H1 (cell line): ENCODE measurements around the gene KMT5C. TPM values are rescaled to one million over a fixed set of nuclear protein-coding genes. Genes with fewer than 3 reads are reported as not detected.

Experiments used
- CTCF ChIA-PET: fragments of 300-600 bp; sonication (Branson Sonifier 250); formaldehyde crosslinking; loops from one replicate; lab custom pipeline; 2021; ENCODE audit not compliant: partially characterized antibody; lab: Charles Lee
- POLR2A ChIA-PET: fragments of 300-600 bp; sonication (Branson Sonifier 250); formaldehyde crosslinking; loops from one replicate; lab custom pipeline; 2021; ENCODE audit warnings: inconsistent platforms; ENCODE audit not compliant: partially characterized antibody; lab: Charles Lee
- DNase-seq, 2 experiments: peaks; one replicate each; pipeline versions ENCODE4 v3.0.0 to v3.0.0-alpha.2; 2010 to 2022; ENCODE audit warnings: low spot score in 2 of 2, low read depth in 1 of 2, mixed read lengths in 1 of 2
- FAIRE-seq: peaks from 2 replicates; lab custom pipeline; 2011; peaks lifted over from hg19 to GRCh38; lab: Jason Lieb, UNC
- H2AFZ ChIP-seq: 2 replicates; pipeline ENCODE4 v1.8.1; 2012; ENCODE audit warnings: low read length, inconsistent platforms
- H2AK5ac ChIP-seq: 2 replicates; pipeline ENCODE4 v1.6.1; 2013; ENCODE audit warnings: low read depth, low read length
- H2BK120ac ChIP-seq: replicated peaks from 2 replicates; pipeline ENCODE3; 2013; ENCODE audit warnings: low read depth, low read length, inconsistent platforms
- H2BK12ac ChIP-seq: 2 replicates; pipeline ENCODE4 v1.6.1; 2013; ENCODE audit warnings: low read depth, low read length
- H2BK15ac ChIP-seq: 2 replicates; pipeline ENCODE4 v1.6.1; 2013; ENCODE audit warnings: low read length
- H2BK20ac ChIP-seq: 2 replicates; pipeline ENCODE4 v1.6.1; 2013; ENCODE audit warnings: low read length
- H2BK5ac ChIP-seq: 2 replicates; pipeline ENCODE4 v1.6.1; 2013; ENCODE audit warnings: low read depth, low read length
- H3K14ac ChIP-seq: 2 replicates; pipeline ENCODE4 v1.6.1; 2013; ENCODE audit warnings: inconsistent platforms; ENCODE audit not compliant: insufficient read length
- H3K18ac ChIP-seq: 2 replicates; pipeline ENCODE4 v1.6.1; 2013; ENCODE audit warnings: low read length; ENCODE audit errors: extremely low read depth
- H3K23ac ChIP-seq: 2 replicates; pipeline ENCODE4 v1.6.1; 2013; ENCODE audit warnings: inconsistent platforms; ENCODE audit not compliant: insufficient read length
- H3K23me2 ChIP-seq: 2 replicates; pipeline ENCODE4 v1.6.1; 2013; ENCODE audit warnings: low read depth, low read length
- H3K27ac ChIP-seq: 2 replicates; pipeline ENCODE4 v1.6.1; 2011; ENCODE audit warnings: low read depth, low read length, inconsistent platforms
- H3K27me3 ChIP-seq, 4 experiments: replicated peaks in 1 of 4; 1 replicate in 1 of 4; 2 replicates in 3 of 4; pipeline versions ENCODE4 v1.6.1 to v1.8.1; 2011 to 2013; ENCODE audit warnings: low read length in 3 of 4, mild to moderate bottlenecking in 3 of 4, inconsistent platforms in 2 of 4, mixed read lengths in 2 of 4, moderate library complexity in 1 of 4; ENCODE audit not compliant: control insufficient read depth in 3 of 4, insufficient read depth in 3 of 4; ENCODE audit errors: extremely low read depth in 1 of 4
- H3K36me3 ChIP-seq, 4 experiments: 2 replicates each; pipeline versions ENCODE4 v1.6.1 to v1.8.1; 2011 to 2013; ENCODE audit warnings: mild to moderate bottlenecking in 4 of 4, low read length in 3 of 4, moderate library complexity in 2 of 4, control low read depth in 1 of 4, inconsistent platforms in 1 of 4; ENCODE audit not compliant: insufficient read depth in 4 of 4, control insufficient read depth in 2 of 4
- H3K4ac ChIP-seq: replicated peaks from 2 replicates; pipeline ENCODE3; 2013; ENCODE audit warnings: low read length, low read depth, mixed read lengths, inconsistent platforms; ENCODE audit not compliant: insufficient read length
- H3K4me1 ChIP-seq, 4 experiments: replicated peaks in 1 of 4; 1 replicate in 1 of 4; 2 replicates in 3 of 4; pipeline versions ENCODE4 v1.6.1 to v1.8.1; 2011 to 2013; ENCODE audit warnings: low read length in 3 of 4, inconsistent platforms in 2 of 4, mixed read lengths in 1 of 4; ENCODE audit not compliant: insufficient read depth in 4 of 4, control insufficient read depth in 3 of 4
- H3K4me2 ChIP-seq, 2 experiments: 2 replicates each; pipeline versions ENCODE4 v1.6.1 to v1.8.1; 2011 to 2013; ENCODE audit warnings: low read depth in 2 of 2, low read length in 2 of 2, control low read depth in 1 of 2, inconsistent platforms in 1 of 2, mild to moderate bottlenecking in 1 of 2; ENCODE audit not compliant: insufficient read depth in 1 of 2
- H3K4me3 ChIP-seq, 4 experiments: fragments of 200-600, 300-600 bp in 1 of 4; sonication (generic), shearing (Covaris generic), sonication (Bioruptor Twin) in 1 of 4; 2 replicates each; pipeline versions ENCODE4 v1.5.1 to v1.8.1; 2011 to 2016; ENCODE audit warnings: low read length in 4 of 4, low read depth in 3 of 4, control low read depth in 2 of 4, inconsistent platforms in 2 of 4, mild to moderate bottlenecking in 2 of 4, mixed read lengths in 1 of 4, moderate library complexity in 1 of 4; ENCODE audit not compliant: insufficient read depth in 2 of 4; ENCODE audit errors: extremely low read depth in 1 of 4
- H3K56ac ChIP-seq: replicated peaks from 2 replicates; pipeline ENCODE3; 2013; ENCODE audit warnings: low read depth, mild to moderate bottlenecking, mixed read lengths, low read length, inconsistent platforms; ENCODE audit not compliant: insufficient read length
- H3K79me1 ChIP-seq: 2 replicates; pipeline ENCODE4 v1.6.1; 2013; ENCODE audit warnings: low read depth, low read length, control low read depth
- H3K79me2 ChIP-seq, 2 experiments: 2 replicates each; pipeline versions ENCODE4 v1.6.1 to v1.8.1; 2012 to 2013; ENCODE audit warnings: low read length in 2 of 2, mild to moderate bottlenecking in 2 of 2, inconsistent platforms in 1 of 2; ENCODE audit not compliant: insufficient read depth in 2 of 2, control insufficient read depth in 1 of 2
- H3K9ac ChIP-seq, 4 experiments: replicated peaks in 1 of 4; 1 replicate in 1 of 4; 2 replicates in 3 of 4; pipeline versions ENCODE4 v1.6.1 to v1.8.1; 2011 to 2013; ENCODE audit warnings: low read depth in 3 of 4, low read length in 3 of 4, control low read depth in 2 of 4, mild to moderate bottlenecking in 2 of 4, moderate library complexity in 2 of 4, inconsistent platforms in 1 of 4; ENCODE audit errors: extremely low read depth in 1 of 4
- H3K9me3 ChIP-seq, 2 experiments: 2 replicates each; pipeline versions ENCODE4 v1.6.1 to v1.8.1; 2012 to 2013; ENCODE audit warnings: mild to moderate bottlenecking in 2 of 2, moderate library complexity in 2 of 2, control low read depth in 1 of 2, inconsistent platforms in 1 of 2, low read depth in 1 of 2, low read length in 1 of 2, mixed read lengths in 1 of 2; ENCODE audit not compliant: insufficient read depth in 2 of 2
- H4K20me1 ChIP-seq, 2 experiments: replicated peaks in 1 of 2; 2 replicates each; pipeline versions ENCODE3 to v1.8.1; 2011 to 2013; ENCODE audit warnings: inconsistent platforms in 2 of 2, low read length in 2 of 2, mild to moderate bottlenecking in 1 of 2; ENCODE audit not compliant: insufficient read depth in 2 of 2, control insufficient read depth in 1 of 2
- H4K5ac ChIP-seq: 2 replicates; pipeline ENCODE4 v1.6.1; 2013; ENCODE audit warnings: low read length, low read depth, mixed read lengths, inconsistent platforms; ENCODE audit not compliant: insufficient read length
- H4K8ac ChIP-seq: 2 replicates; pipeline ENCODE4 v1.8.0; 2013; ENCODE audit warnings: mild to moderate bottlenecking, moderate library complexity, low read length, inconsistent platforms; ENCODE audit not compliant: insufficient read depth; ENCODE audit errors: extremely low read depth
- H4K91ac ChIP-seq: replicated peaks from 2 replicates; pipeline ENCODE3; 2013; ENCODE audit warnings: low read length, mixed read lengths, inconsistent platforms; ENCODE audit not compliant: insufficient read length
- CTBP2 ChIP-seq: IDR thresholded peaks from 2 replicates; pipeline ENCODE4 v1.7.0; 2011; ENCODE audit warnings: borderline replicate concordance, mild to moderate bottlenecking, moderate library complexity, mixed read lengths, low read length; ENCODE audit not compliant: insufficient read depth, insufficient read length
- KDM4A ChIP-seq: IDR thresholded peaks from one replicate; pipeline ENCODE4 v1.7.1; 2012; ENCODE audit warnings: low read depth, mild to moderate bottlenecking, moderate library complexity, low read length, inconsistent platforms; ENCODE audit not compliant: severe bottlenecking
- KDM5A ChIP-seq: fragments of 200-600 bp; IDR thresholded peaks from 2 replicates; pipeline ENCODE4 v1.7.1; 2012; ENCODE audit warnings: mild to moderate bottlenecking, low read length, inconsistent platforms, mixed read lengths
- POU5F1 ChIP-seq: IDR thresholded peaks from 2 replicates; pipeline ENCODE4 v1.6.1; 2011; ENCODE audit warnings: low read depth, mild to moderate bottlenecking, low read length, moderate library complexity
- SRF ChIP-seq: IDR thresholded peaks from 2 replicates; pipeline ENCODE4 v1.6.1; 2011; ENCODE audit warnings: mild to moderate bottlenecking, low read depth, low read length, moderate library complexity
- TAF1 ChIP-seq: IDR thresholded peaks from 2 replicates; pipeline ENCODE4 v1.6.1; 2011; ENCODE audit warnings: mild to moderate bottlenecking, low read depth, low read length
- WGBS, 2 experiments: shearing (Covaris generic) in 1 of 2; methylation state at CpG; one replicate each; pipeline versions ENCODE4 v1.1.6 to v1.1.7; 2013 to 2015; ENCODE audit warnings: low lambda C conversion rate in 2 of 2, mixed read lengths in 2 of 2, inconsistent platforms in 1 of 2, low coverage in 1 of 2, missing lambda C conversion rate in 1 of 2; ENCODE audit not compliant: insufficient replicate concordance in 2 of 2, insufficient coverage in 1 of 2, insufficient read length in 1 of 2; ENCODE audit errors: extremely low coverage in 1 of 2, missing lambda C conversion rate in 1 of 2; 5-methylcytosine and 5-hydroxymethylcytosine counted together
- polyA plus RNA-seq, 7 experiments: library from polyadenylated mRNA; depleted of rRNA in 3 of 7; stranded (reverse) in 5 of 7; unstranded in 2 of 7; fragments of >200 nt in 5 of 7; fragments of 200-250 nt in 2 of 7; gene quantifications; 1 replicate in 5 of 7; 2 replicates in 1 of 7; 4 replicates in 1 of 7; pipeline versions ENCODE4 v1.2.1 to v1.2.3, GENCODE V29; 2011 to 2013; ENCODE audit warnings: missing spikeins in 2 of 7, mixed read lengths in 2 of 7
- total RNA-seq: library from RNA; stranded (reverse); fragmentation: NEBNext Ultra II Directional; extraction: Animal tissue kit (Norgen Biotek cat#: 25700); gene quantifications from 2 replicates; pipeline ENCODE4 v1.2.1, GENCODE V29; 2021

Gene KMT5C
- total and polyA plus RNA-seq, 2 of the 8 experiments (the other 6 are each of a cell fraction or from before 2014, with no cell fraction given), result 24.9 to 31.5 TPM

GRCh38 chr19:55305983-55306562, 33.6 kb upstream of the KMT5C start:
- ChIA-PET POLR2A (interaction anchor here (0.7 to 1.8 kb wide), 12 partner anchors 8 to 101 kb away, joined by 3 to 6 read pairs (median 4); partner anchors contain the start of genes KMT5C, TMEM238 and UBE2S), CTCF (interaction anchor here (0.6 to 1.3 kb wide), 5 partner anchors 12 to 286 kb away, joined by 3 to 5 read pairs (median 3); no protein-coding TSS in a partner anchor)
- Histone ChIP-seq H3K18ac (no peak overlapping the region), H2BK15ac (0 out of 2 replicates have a peak overlapping the region, but pooled peaks have one; percentile 8), H2BK12ac (no peak overlapping the region), H3K14ac (no peak overlapping the region), H3K56ac (no peak overlapping the region), H2BK120ac (no peak overlapping the region), H3K4me1 (peaks cover 0 to 8% (median 3%) of the 10 kb centered on the region in 4 experiments; a peak in 3 of 7 replicates), H3K27me3 (no peaks in the 10 kb centered on the region), H3K79me1 (no peaks in the 10 kb centered on the region; the same call in 1 of the 2 replicates), H4K8ac (no peak overlapping the region; the same call in none of the 2 replicates), H3K27ac (no peak overlapping the region), H2AK5ac (no peak overlapping the region), H3K36me3 (peaks cover 21 to 56% (median 42%) of the 10 kb centered on the region in 4 experiments), H4K91ac (no peak overlapping the region), H3K23me2 (peaks cover 2% of the 10 kb centered on the region; the same call in 1 of the 2 replicates), H2BK5ac (no peak overlapping the region), H3K9me3 (no peaks in the 10 kb centered on the region), H4K20me1 (peaks cover 0 to 3% of the 10 kb centered on the region in 2 experiments), H3K4ac (no peak overlapping the region), H3K4me3 (no peak overlapping the region), H2AFZ (no peak overlapping the region), H3K79me2 (no peaks in the 10 kb centered on the region), H2BK20ac (no peak overlapping the region), H4K5ac (no peak overlapping the region), H3K23ac (no peak overlapping the region), H3K9ac (no peak overlapping the region), H3K4me2 (no peak overlapping the region)
- FAIRE-seq (no peak), DNase-seq (no peak)
- 90% methylated on average over 15 of the region's 17 CpGs; no CpG with 5 or more reads in 1 of the 2 experiments for WGBS, 2 experiments
- TF ChIP-seq KDM5A, result no peak
- no peak for TF ChIP-seq KDM4A
- no peak for TF ChIP-seq POU5F1
- no peak for TF ChIP-seq TAF1
- TF ChIP-seq CTBP2, result no peak
- no peak for TF ChIP-seq SRF
